SJCRH30 (cell line): ENCODE data around the gene EDC3. TPM values are rescaled to one million over a fixed set of nuclear protein-coding genes. Genes with fewer than 3 reads are reported as not detected.

Experiments used
- DNase-seq, 2 experiments: peaks; one replicate each; pipeline ENCODE4 v3.0.0-alpha.2; 2015 to 2020
- H3K27ac ChIP-seq: fragments of 250-450 bp; sonication (Bioruptor Pico); 2 replicates; pipeline ENCODE4 v1.5.1; 2020; ENCODE audit warnings: mild to moderate bottlenecking, moderate library complexity
- H3K27me3 ChIP-seq: fragments of 250-450 bp; sonication (Bioruptor Pico); 2 replicates; pipeline ENCODE4 v1.5.1; 2020; ENCODE audit warnings: mild to moderate bottlenecking, moderate library complexity
- H3K36me3 ChIP-seq: fragments of 250-450 bp; sonication (Bioruptor Pico); 2 replicates; pipeline ENCODE4 v1.5.1; 2020; ENCODE audit warnings: mild to moderate bottlenecking, moderate library complexity
- H3K4me1 ChIP-seq: fragments of 250-450 bp; sonication (Bioruptor Pico); 2 replicates; pipeline ENCODE4 v1.5.1; 2020; ENCODE audit warnings: mild to moderate bottlenecking, moderate library complexity
- H3K4me3 ChIP-seq: fragments of 250-450 bp; sonication (Bioruptor Pico); 2 replicates; pipeline ENCODE4 v1.5.1; 2020; ENCODE audit warnings: mild to moderate bottlenecking, moderate library complexity
- H3K9me3 ChIP-seq: fragments of 250-450 bp; sonication (Bioruptor Pico); replicated peaks from 2 replicates; pipeline ENCODE4 v1.5.1; 2020; ENCODE audit warnings: mild to moderate bottlenecking, moderate library complexity
- total RNA-seq: library from RNA; depleted of rRNA; stranded (reverse); fragments of >200 nt; shearing (Covaris generic); gene quantifications from 2 replicates; pipeline ENCODE4 v1.2.3, GENCODE V29; 2014

EDC3 gene
- total RNA-seq, 1 experiment from 2014 or later = 21.6 TPM

DNA sequence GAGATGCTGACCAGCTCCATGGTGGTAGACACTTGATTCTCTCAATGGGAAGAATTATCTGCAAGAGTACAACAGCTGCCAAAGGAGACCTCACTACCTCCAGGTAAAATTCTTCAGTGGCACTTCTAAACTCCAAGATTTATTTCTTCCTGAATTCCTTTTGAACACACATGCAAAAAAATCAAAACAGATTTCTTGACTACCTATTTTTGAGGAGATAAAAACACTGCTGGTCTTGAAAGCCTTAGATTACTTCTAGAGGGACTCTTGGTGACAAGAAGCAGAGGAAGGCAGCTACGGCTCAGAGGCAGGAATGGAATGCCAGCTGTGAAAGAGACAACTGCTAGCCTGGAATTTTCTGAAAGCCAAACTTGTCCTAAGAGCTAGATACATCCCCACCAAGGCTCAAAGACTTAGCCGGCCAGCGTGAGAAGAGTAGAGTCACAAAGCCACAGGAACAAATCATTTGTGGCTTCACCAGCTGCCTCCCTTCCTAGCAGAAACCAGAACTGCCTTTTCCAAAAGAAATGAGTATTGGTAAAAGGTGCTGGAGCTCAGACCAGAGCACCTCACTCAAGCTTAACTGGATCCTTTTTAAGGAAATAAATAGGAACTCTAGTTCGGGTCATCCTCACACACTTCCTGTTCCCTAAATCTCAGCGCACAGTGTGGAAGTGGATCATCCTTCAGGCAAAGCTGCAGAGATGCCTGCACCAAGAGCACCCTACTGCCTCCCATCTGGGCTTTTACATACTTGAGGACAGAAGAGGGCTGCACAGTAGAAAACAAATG lies 47.6 kb downstream of the EDC3 start:
- no peaks in the 10 kb centered on the region; the same call in 1 of the 2 replicates for H3K4me1 ChIP-seq
- H3K9me3 ChIP-seq = no peaks in the 10 kb centered on the region
- H3K36me3 ChIP-seq = 0 out of 2 replicates have a peak, but pooled peaks cover 4% of the 10 kb centered on the region
- H3K27ac ChIP-seq = no peak overlapping the region
- H3K4me3 ChIP-seq = no peak overlapping the region
- peak in 1 of 2 experiments; percentile 45 for DNase-seq
- H3K27me3 ChIP-seq = no peaks in the 10 kb centered on the region

DNA sequence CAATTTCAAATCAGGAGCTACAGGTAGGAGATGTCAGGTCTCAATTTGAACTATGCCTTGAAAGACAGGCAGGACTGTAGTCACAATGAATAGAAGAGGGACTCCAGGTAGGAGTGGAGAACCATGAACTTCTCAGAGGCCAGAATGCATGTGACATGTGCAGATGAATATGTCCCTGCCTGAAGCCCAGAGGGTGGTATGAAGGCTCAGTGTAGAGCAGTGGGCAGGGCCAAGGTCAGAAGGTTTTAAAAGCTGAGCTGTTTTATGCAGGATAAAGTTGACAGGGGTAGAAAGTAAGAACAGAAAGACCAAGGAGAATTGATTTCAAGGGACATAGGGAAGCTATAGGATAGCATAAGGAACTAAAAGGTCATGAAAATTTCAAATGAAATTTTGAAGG lies 49.3 kb downstream of the EDC3 start:
- Histone ChIP-seq H3K27ac (no peak overlapping the region), H3K4me3 (no peak overlapping the region), H3K4me1 (no peaks in the 10 kb centered on the region; the same call in 1 of the 2 replicates)

DNA sequence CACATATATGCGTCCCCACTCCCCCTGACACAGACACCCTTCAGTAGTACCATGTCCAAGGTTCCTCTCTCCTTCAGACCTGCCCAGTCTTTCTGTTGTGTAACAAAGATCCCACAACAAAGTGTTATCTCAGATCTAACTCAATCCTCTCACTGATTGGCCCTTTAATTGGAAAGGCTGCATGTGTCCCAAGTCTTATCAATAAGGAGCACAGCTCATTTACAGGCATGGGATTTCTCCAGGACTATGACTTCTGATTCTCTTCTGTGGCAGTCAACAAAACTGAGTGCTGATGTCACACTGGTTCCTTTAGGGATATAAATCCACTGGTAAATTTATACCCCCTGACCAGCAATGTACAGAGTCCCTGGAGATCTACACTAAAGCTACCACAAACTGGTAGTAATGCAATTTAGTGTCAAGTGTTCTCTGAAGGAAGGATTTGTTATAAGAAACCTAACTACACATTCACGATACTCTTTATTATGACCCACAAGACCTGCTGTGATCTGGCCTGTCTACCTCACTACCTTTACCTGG lies 52.1 kb downstream of the EDC3 start:
- DNase-seq = no peak
- Histone ChIP-seq H3K4me3 (no peak overlapping the region), H3K27ac (no peak overlapping the region), H3K9me3 (no peaks in the 10 kb centered on the region), H3K36me3 (peaks cover 7% of the 10 kb centered on the region), H3K27me3 (no peaks in the 10 kb centered on the region), H3K4me1 (no peaks in the 10 kb centered on the region; the same call in 1 of the 2 replicates)

More for the DNA sequence above, 49.3 kb downstream of the EDC3 start:
- DNase-seq = no peak
- Histone ChIP-seq H3K36me3 (0 out of 2 replicates have a peak, but pooled peaks cover 4% of the 10 kb centered on the region), H3K27me3 (no peaks in the 10 kb centered on the region), H3K9me3 (no peaks in the 10 kb centered on the region)

DNA sequence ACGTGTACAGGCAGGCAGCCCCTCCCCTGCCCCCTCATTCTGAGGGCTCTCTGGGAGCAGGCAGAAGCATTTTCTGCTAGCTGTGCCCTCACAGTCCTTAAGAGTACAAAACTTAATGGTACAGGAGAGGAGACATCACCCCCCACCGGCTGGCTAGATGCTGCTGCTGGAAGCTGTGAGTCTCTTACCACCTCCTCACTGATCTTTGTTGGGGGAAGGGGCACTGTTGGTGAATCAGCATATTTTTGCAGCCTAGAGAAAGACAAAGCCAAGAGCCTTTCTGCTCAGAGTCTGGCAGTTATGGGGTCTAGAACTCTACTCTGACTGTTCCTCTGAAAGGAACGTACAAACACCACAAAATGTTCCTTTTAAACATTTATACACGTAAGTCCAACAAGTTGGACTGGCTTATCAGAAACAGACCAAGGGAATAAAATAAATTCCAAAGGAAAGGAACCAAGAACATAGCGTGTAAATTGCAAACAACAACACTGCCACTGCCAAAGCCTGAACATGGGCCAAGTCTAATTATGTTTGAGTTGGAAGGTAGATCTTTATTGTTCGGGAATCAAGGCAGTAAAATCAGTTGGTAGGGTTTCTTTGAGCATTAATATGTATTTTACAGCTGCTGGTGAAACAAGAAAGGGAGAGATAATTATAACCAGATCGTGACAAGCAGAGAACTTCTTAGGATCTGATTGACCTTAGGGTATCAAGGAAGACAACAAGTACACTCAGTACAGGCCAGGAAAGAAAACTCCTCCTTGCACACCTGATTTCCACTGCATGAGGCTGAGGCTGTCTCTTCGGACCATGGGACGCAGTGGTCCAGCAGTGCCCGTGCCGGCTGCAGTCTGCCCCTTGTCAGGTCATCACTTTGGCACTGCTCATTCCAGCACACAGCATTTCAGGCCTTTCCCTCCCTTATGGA lies 52.8 kb downstream of the EDC3 start:
- Histone ChIP-seq H3K27me3 (no peaks in the 10 kb centered on the region), H3K4me1 (no peaks in the 10 kb centered on the region; the same call in 1 of the 2 replicates), H3K9me3 (no peaks in the 10 kb centered on the region), H3K36me3 (peaks cover 10% of the 10 kb centered on the region), H3K4me3 (no peak overlapping the region), H3K27ac (no peak overlapping the region)
- no peak for DNase-seq

DNA sequence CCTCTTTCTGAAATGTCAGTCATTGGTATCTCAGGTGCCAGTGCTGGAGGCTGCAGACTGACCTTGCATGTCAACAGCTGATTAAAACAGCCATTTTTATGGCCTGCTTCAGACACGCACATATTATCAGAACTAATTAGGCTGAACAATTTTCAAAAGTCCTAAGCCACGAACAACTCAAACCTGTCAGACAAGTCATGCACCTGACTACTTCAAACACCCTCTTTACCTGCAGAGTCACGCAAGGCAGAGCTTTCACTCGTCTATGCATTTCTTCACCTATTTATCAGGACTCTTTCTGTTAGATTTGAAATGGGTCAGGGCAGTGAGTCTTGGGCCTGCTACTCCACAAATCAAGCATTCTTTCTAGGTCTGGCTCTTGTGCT lies 53.5 kb downstream of the EDC3 start:
- no peak overlapping the region for H3K4me3 ChIP-seq
- no peaks in the 10 kb centered on the region for H3K9me3 ChIP-seq
- H3K36me3 ChIP-seq = peaks cover 10% of the 10 kb centered on the region
- no peaks in the 10 kb centered on the region for H3K27me3 ChIP-seq
- DNase-seq = no peak
- H3K4me1 ChIP-seq = no peaks in the 10 kb centered on the region
- H3K27ac ChIP-seq = no peak overlapping the region

DNA sequence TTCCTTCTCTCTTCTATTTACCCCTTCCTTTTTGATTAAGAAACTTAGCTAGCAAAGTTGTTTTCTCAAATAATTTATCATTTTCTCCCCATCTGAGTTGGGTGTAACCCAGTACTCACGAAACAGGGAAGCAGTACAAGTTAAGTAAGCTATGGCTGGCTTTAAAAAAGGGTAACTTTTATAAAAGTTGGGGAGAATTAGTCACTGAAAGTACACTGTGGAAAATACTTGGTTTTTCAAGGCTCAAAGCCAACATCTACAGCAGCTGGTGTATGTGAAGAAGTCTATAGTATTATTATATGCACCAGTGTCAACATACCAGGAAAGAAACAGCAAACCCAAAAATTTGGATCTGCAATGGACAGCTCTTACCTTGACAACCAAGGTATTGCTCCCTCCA lies 54.7 kb downstream of the EDC3 start:
- Histone ChIP-seq H3K4me3 (no peak overlapping the region), H3K9me3 (no peaks in the 10 kb centered on the region), H3K27ac (no peak overlapping the region), H3K36me3 (peaks cover 10% of the 10 kb centered on the region), H3K27me3 (no peaks in the 10 kb centered on the region), H3K4me1 (no peaks in the 10 kb centered on the region)
- no peak for DNase-seq

DNA sequence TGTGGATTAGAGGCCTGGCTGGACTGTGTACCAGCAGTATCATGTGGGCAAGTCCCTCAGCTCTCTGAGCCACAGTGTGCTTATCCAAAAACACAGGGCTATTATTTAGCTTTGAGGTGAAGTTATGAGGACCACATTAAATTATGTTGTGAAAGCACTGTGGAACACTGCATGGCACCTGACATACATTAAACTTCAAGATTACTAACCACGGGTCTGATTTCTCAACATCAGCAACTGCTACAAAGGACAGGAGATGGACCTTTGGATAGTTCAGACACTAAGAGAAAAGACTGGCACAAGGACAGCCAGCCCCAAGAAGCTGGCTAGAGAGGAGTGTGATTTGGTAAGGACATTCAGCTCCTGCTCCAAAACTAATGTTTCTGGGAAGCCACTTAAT lies 58.8 kb downstream of the EDC3 start:
- no peak overlapping the region for H3K4me3 ChIP-seq
- no peaks in the 10 kb centered on the region for H3K4me1 ChIP-seq
- peaks cover 33% of the 10 kb centered on the region for H3K36me3 ChIP-seq
- H3K27me3 ChIP-seq = no peaks in the 10 kb centered on the region
- H3K9me3 ChIP-seq = no peaks in the 10 kb centered on the region
- DNase-seq = no peak
- H3K27ac ChIP-seq = no peak overlapping the region

DNA sequence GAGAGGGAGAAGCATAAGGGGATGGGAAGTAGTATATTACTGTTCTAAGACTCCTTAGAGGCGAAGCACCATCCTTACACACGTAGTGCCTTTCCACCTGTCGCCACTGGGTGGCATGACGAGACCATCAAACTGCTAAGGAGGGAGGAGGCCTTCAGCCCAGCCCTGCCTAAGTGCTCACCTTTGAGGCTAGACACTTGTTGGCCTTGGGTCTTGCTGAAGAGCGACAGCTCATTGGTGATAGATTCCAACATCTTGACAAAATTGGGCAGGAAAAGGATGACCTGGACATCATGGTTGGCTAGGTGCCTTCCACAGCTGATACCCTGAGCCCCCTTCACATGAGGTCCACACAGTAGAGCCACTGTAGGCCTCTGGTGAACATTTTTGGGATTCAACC lies 60.6 kb downstream of the EDC3 start:
- DNase-seq = peak; percentile 52 to 81
- Histone ChIP-seq H3K27me3 (no peaks in the 10 kb centered on the region), H3K27ac (no peak overlapping the region), H3K4me3 (no peak overlapping the region), H3K36me3 (peaks cover 38% of the 10 kb centered on the region), H3K4me1 (no peaks in the 10 kb centered on the region), H3K9me3 (no peaks in the 10 kb centered on the region)

DNA sequence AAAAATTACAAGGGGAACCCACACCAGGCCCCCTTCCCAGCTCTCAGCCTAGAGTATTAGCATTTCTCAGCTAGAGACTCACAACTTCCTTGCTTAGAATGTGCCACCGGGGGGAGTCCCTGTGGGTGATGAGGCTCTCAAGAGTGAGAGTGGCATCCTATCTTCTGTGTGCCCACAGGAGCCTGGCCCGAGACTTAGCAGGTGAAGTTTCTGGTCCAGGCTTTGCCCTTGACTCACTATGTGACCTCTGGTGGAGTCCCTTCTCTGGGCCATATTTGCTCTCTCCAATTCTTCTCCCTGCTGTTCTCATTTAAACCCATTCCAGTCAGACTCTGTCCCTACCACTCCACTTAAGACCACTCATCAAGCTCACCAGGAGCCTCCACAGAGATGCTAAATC lies 62.0 kb downstream of the EDC3 start:
- no peak overlapping the region for H3K4me3 ChIP-seq
- H3K9me3 ChIP-seq = no peaks in the 10 kb centered on the region
- H3K4me1 ChIP-seq = no peaks in the 10 kb centered on the region
- H3K36me3 ChIP-seq = peaks cover 43% of the 10 kb centered on the region
- H3K27ac ChIP-seq = no peak overlapping the region
- no peak for DNase-seq
- no peaks in the 10 kb centered on the region for H3K27me3 ChIP-seq

DNA sequence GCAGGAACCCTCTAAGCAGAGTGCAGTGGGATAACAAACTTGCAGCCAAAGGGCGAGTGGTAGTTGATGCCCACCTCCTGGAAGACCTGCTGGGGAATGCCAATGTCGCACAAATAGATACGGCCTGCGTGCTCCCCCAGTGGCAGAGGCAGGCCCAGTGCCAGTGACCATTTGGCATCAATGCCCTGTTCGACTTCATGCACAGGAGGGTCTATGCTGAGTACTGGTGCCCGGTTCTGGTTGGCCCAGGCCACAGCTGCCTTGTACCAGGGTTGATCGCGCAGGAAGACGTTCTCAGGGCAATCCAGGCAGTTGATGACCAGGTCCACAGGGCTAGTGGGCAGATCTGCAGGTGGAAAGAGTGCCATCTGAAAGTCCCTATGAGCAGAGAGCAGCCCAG lies 63.2 kb downstream of the EDC3 start:
- Histone ChIP-seq H3K4me1 (no peaks in the 10 kb centered on the region), H3K27me3 (no peaks in the 10 kb centered on the region), H3K4me3 (no peak overlapping the region), H3K27ac (no peak overlapping the region), H3K36me3 (peaks cover 48% of the 10 kb centered on the region), H3K9me3 (no peaks in the 10 kb centered on the region)
- DNase-seq = no peak

DNA sequence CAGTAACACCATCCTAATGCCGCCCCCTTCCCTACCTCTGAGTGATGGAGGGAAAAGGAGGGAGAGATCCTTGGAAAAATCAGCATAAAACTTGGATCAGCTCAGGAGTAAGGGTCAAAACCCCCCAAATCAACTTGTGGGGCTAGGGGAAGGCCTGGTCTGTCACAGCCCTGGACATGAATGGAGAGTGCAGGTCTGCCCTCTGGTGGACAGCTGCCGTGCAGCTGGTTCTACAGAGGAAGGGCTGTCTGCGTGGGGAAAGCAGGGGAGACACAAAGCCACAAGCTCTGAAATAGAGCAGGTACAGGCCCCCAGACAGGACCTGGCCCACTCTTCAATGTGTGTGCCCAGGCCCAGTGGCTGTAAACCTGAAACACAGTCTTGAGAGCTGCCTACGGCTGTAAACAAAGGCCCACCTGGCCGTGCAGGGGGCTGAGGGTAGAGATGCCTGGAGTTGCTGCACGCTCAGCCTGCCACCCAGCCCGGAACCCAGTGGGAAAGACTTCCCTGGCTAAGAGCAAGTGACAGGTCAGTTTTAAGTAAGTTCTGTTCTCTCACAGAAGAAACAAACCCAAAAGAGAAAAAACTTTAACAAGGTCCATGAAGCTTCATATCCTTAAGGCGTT lies 63.8 kb downstream of the EDC3 start:
- Histone ChIP-seq H3K4me1 (no peaks in the 10 kb centered on the region), H3K9me3 (no peaks in the 10 kb centered on the region), H3K27ac (no peak overlapping the region), H3K27me3 (no peaks in the 10 kb centered on the region), H3K4me3 (no peak overlapping the region), H3K36me3 (peaks cover 53% of the 10 kb centered on the region)
- DNase-seq = peak; percentile 66 to 80

DNA sequence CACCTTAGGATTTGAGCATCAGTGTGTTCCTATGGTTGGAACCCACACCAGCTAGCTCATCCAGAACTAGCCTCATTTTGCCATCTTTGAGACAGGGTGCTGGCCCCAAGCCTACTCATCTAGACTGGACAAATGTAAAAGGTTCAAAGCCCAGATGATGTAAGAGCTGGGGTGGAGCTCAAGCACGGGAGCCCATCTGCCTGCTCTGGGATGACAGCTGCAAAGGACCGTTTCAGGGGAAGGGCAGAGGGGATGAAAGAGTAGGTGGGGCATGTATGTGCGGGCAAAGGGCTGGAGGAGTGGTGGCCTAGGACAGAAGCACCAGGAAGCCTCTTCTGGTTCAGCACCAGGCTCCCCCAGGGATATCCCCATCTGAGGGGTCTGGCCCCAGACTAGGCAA lies 64.4 kb downstream of the EDC3 start:
- H3K27me3 ChIP-seq = no peaks in the 10 kb centered on the region
- no peak overlapping the region for H3K4me3 ChIP-seq
- no peak overlapping the region for H3K27ac ChIP-seq
- no peaks in the 10 kb centered on the region for H3K4me1 ChIP-seq
- peaks cover 60% of the 10 kb centered on the region for H3K36me3 ChIP-seq
- no peaks in the 10 kb centered on the region for H3K9me3 ChIP-seq
- peak; percentile 50 to 56 for DNase-seq

DNA sequence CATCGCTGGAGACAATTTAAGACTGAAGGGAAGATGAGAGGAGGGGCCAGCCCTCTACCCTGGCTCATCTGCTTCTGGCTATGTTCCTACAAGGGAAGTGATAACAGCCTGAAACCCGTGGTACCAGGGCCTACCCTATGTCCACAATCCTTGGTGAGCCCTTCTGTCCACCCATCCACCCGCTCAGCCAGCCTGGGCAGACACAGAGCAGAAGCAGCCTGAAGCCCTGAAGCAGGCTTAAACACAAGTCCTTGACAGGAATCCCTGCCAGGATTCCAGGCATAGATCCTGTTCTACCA lies 64.8 kb downstream of the EDC3 start:
- Histone ChIP-seq H3K9me3 (no peaks in the 10 kb centered on the region), H3K27ac (no peak overlapping the region), H3K4me1 (no peaks in the 10 kb centered on the region), H3K4me3 (no peak overlapping the region), H3K27me3 (no peaks in the 10 kb centered on the region), H3K36me3 (peaks cover 64% of the 10 kb centered on the region)
- no peak for DNase-seq

DNA sequence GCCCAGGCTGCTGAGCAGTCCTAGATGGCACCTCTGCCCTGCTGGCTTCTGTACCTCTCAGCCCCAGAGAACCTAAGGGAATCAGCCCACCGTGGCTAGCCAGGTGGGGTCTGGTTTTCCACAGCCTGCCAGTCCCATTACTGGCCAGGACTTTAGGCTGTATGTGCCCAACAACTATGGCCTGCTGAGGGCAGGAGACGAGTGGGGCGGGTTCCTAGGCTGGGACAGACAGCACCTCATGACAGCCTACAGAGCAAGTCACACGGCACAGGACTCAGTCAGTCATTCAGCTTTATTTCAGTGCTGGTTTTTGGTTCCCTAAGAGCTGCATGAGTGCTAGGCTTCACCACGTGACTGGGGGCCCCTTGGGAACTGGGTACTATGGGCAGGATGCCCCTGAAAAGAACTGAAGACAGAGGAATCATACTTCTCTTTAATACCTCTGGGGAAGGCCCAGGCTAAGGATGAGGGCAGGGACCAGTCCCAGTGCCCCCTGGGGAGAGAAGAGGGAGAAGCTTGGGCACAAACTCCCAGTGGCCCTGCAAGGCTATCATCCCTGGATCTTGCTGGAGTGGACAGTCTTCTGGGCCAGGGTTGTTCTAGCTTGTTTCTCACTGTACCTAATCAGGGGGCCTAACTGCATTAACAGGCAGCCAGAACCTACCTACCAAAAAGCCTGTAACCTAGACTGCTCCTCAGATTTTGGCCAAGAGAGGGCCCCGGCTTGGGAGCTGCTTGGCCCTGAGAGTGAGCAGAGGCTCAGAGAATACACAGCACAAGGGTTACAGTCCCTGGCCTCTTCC lies 65.3 kb downstream of the EDC3 start:
- Histone ChIP-seq H3K36me3 (peaks cover 66% of the 10 kb centered on the region), H3K9me3 (no peaks in the 10 kb centered on the region), H3K4me3 (no peak overlapping the region), H3K27ac (no peak overlapping the region), H3K4me1 (no peaks in the 10 kb centered on the region), H3K27me3 (no peaks in the 10 kb centered on the region)
- no peak for DNase-seq
